ENCODE measurements around the gene PHACTR3.

- TF ChIP-seq CTCF (optimal IDR thresholded peaks at IDR 0.05 in 1 of 3, IDR thresholded peaks at IDR 0.05 in 1 of 3, conservative IDR thresholded peaks at IDR 0.05 in 1 of 3; ENCODE audit: extremely low read depth in 1 of 3, insufficient read depth in 2 of 3, low read length in 3 of 3) (no peak), EZH2 (IDR thresholded peaks at IDR 0.05; ENCODE audit: low read length) (no peak)
Observed at GRCh38 chr20:59680148-59680650, 75.9 kb downstream of the PHACTR3 start.
